ENCODE results near the gene RALGPS1.

Gene RALGPS1

DNA sequence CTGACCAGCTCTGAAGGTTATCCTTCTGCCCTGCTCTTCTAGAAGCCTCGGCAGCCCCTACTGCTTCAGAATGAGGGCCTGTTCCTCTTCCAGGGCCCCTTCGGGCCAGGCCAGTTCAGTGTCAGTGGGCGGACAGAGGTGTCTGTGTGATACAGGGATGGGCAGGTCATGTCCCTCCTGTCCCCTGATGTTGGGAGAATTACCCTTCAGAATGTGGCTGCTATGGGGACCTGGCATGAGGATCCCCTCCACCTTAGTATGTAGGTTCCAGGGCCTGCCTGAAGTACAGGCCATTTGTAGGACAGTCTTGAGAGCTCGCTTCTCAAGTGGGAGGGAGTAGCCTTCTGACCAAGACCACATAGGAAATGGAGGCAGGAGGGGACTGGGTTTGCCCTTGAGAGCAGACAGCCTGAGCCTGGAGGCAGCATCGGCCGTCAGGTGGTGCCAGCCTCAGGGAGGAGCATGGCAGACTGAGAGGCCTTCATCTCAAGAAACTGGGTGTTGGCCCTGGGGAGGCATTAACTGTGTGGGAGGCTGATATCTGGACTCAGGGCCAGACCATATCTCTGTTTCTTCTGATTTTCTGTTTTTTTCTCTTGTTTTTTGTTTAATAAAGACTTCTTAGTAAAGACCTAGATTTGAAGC is 175.9 kb downstream of the RALGPS1 start:
- no peak for TF ChIP-seq GATA2 (IDR thresholded peaks at IDR 0.05; ENCODE audit: low read depth, low read length)
- TF ChIP-seq GATA3 (IDR thresholded peaks at IDR 0.05; ENCODE audit: low read depth, low read length), result no peak

DNA sequence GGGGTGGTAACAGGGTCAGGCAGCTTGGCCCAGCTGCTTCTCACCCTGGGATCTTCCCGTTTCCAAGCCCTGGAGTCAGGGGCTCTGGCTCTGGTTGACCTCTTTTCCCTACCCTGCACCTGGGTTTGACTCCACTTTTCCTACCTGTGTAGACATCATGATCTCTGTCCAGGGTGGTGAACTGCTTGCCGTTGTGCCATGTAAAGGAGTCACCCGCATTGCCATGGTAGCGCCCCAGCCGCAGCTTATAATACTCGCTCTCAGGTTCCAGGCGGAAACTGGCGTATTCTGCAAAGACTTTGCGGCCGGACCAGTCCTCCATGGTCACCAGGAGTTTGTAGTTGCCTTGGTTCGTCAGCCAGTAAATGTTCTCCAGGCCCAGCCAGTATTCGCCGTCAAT is 176.9 kb downstream of the RALGPS1 start:
- TF ChIP-seq GATA2 (IDR thresholded peaks at IDR 0.05; ENCODE audit: low read depth, low read length) (no peak), GATA3 (IDR thresholded peaks at IDR 0.05; ENCODE audit: low read depth, low read length) (no peak)

DNA sequence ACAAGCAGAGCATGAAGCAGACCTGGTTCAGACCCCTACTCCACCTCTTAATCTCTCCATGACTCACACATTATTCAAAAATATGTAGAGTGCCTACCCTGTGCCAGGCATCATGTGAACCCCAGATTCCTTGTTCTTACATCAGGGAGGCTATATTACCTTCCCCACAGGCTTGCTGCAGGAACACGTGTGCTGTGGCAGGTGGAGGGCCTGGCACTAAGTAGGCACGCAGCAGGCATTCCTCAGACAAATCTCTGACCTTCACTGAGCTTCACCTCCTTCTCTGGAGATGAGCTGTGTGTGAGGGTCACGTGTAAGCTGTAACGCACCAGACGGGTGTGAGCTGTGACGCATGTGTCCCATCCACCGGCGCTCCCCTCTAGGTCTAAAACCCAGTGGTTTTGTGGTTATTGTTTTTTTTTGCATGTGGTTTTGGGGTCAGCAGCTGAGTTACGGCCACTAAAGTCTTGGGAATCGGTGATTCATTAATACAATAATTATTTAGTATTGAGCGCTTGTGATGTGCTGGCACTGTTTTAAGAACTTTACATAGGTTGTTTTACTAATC is 177.5 kb downstream of the RALGPS1 start:
- TF ChIP-seq GATA2 (IDR thresholded peaks at IDR 0.05; ENCODE audit: low read depth, low read length) (no peak), GATA3 (IDR thresholded peaks at IDR 0.05; ENCODE audit: low read depth, low read length) (no peak)

DNA sequence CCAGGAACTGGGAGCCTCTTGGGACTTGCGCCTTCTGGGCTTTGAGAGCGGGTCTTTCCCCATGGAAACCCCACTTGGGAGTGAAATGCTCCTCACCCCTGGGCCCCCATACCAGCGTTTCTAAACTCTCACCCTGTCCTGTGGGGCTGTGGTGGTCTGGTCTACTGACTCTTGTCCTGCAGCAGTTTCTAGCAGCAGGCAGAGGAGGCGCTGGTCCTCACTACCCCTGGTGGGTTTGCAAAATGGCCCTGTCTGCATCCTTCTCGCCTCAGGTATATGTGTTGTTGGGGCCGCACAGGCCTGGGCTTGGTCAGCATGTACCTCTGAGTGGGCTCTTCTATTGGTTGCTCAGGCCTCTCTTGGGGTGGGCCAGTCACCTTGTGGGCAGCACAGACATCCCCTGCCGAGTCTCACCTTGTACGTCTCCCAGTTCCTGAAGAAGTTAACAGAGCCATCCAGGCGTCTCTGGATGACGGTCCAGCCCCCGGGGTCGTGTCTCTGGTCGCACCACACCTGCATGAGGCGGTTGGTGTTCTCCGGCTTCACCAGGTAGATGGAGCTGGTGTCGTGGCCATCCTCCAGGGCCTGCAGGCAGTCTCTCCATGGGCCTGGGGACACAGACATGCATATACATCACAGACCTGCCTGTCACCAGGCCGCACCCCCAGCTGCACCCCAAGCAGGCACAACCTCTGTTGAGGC is 178.9 kb downstream of the RALGPS1 start:
- TF ChIP-seq GATA3 (IDR thresholded peaks at IDR 0.05; ENCODE audit: low read depth, low read length) (no peak), GATA2 (IDR thresholded peaks at IDR 0.05; ENCODE audit: low read depth, low read length) (no peak)

DNA sequence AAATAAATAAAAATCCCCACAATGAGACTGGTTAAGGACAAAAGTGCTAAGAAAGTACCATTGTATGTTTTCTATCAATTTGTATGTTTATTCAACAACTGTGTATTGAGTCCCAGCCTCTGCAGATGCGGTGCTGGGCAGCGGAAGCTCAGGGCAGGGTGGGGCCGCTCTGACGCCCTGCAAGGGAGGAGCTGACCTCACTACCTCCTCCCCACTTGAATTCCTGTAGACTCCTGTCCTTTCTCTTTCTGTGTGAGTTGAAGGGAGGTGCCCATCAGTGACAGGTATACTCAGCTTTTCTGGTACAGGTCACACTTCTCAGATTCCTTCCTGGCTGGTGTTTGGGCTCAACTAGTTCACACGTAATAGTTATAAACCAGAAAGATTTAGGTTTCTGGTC is 180.8 kb downstream of the RALGPS1 start:
- TF ChIP-seq GATA2 (IDR thresholded peaks at IDR 0.05; ENCODE audit: low read depth, low read length), result no peak
- TF ChIP-seq GATA3 (IDR thresholded peaks at IDR 0.05; ENCODE audit: low read depth, low read length), result no peak

DNA sequence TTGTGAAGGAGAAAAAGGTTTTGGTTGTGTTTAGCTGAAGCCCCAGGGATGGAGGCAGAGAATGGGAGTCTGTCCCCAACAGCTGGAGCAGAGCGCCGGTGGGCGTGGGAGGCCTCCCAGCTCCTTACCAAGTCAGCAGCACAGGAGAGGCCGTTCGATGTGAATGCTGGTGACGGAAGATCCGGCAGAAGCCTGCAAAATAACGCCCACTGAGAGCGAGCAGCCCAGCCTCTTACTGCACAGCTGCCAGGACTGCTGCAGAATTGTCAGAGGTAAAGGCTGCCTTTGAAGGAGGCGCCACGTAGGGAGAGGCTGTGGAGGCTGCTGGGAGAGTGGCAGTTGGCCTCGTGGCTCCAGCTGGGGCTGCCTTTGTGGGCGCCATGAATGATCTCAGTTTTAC is 181.6 kb downstream of the RALGPS1 start:
- TF ChIP-seq GATA3 (IDR thresholded peaks at IDR 0.05; ENCODE audit: low read depth, low read length), result no peak
- no peak for TF ChIP-seq GATA2 (IDR thresholded peaks at IDR 0.05; ENCODE audit: low read depth, low read length)

DNA sequence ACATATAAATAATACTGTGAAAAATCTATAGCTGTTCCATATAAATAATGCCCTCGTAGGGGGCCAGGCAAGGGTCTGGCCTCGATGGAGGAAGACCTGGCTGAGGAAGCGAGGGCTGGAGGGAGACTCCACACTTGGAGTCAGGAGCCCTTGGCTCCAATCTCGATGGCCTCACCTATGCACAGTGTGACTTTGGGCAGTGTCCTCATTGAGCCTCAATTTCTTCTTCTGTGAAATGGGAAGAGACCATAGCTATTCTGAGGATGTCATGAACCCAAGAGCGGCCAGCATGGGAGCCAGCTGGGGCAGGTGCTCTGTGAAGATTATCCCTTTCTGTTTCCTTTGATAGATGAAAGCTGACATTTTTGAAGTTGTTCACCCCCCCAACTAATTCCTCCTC is 183.1 kb downstream of the RALGPS1 start:
- TF ChIP-seq GATA3 (IDR thresholded peaks at IDR 0.05; ENCODE audit: low read depth, low read length), result no peak
- TF ChIP-seq GATA2 (IDR thresholded peaks at IDR 0.05; ENCODE audit: low read depth, low read length), result no peak

DNA sequence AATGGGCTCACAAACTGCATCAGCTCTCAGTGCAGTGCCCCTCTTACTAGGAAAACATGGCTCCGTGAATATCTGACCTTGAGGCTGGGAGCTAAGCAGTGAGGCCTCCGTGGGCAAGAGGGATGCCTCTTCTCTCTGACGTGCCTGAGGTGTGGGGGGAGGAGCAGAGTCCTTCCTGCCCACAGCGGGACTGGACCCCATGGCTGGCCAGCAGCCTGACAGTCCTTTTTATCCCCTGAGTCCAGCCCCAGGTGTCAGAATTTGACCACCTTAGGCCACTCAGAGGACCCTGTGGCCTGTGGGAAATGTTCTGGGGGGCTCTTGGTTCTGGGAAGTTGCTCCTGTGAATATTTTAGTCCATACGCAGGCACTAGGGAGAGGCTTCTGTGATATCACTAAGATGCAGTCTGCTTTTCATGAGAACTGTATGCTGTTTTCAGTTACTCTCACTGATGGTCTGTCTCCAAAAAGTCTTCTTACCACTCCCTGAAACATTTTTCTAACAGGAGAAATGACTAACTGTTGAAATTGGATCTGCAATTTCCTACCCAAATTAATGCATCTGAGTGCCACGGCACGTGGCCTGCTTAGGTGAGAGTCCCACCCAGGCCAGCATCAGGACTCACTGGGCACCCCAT is 184.5 kb downstream of the RALGPS1 start:
- no peak for TF ChIP-seq GATA2 (IDR thresholded peaks at IDR 0.05; ENCODE audit: low read depth, low read length)
- TF ChIP-seq GATA3 (IDR thresholded peaks at IDR 0.05; ENCODE audit: low read depth, low read length), result no peak

DNA sequence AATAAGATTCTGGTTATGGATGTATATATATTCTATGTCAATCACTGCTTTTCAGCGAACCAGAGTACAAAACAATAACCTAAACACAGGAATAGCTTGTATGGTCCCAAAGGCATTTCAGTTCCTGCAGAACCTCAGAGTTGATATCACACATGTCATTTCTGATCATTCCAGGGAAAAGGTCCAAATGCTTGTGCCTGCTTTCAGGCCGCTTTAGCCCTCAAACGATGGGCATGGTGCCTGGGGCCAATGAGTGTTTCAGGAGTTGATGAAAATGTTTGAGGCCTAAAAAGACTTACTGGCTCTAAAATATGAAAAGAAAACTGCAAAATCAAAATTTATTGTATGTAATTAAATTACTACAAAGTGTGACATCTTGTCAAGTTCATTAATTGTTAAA is 185.1 kb downstream of the RALGPS1 start:
- TF ChIP-seq GATA3 (IDR thresholded peaks at IDR 0.05; ENCODE audit: low read depth, low read length) (no peak), GATA2 (IDR thresholded peaks at IDR 0.05; ENCODE audit: low read depth, low read length) (no peak)

DNA sequence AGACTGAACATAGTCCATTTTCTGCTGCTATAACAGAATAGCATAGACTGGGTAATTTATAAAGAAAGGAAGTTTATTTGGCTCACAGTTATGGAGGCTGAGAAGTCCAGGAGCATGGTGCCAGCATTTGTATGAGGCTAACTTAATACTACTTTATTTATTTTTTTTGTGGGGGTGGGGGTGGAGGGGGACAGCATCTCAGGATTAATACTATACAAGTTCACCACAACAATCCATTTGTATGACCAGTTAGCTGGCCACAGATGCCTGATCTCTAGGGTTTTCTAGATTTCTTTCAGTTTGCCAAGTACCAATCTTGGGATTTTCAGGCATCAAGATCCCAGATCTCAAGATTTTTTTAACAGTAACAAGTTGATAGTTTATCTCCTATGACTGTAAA is 187.6 kb downstream of the RALGPS1 start:
- TF ChIP-seq GATA2 (IDR thresholded peaks at IDR 0.05; ENCODE audit: low read depth, low read length) (no peak), GATA3 (IDR thresholded peaks at IDR 0.05; ENCODE audit: low read depth, low read length) (no peak)

DNA sequence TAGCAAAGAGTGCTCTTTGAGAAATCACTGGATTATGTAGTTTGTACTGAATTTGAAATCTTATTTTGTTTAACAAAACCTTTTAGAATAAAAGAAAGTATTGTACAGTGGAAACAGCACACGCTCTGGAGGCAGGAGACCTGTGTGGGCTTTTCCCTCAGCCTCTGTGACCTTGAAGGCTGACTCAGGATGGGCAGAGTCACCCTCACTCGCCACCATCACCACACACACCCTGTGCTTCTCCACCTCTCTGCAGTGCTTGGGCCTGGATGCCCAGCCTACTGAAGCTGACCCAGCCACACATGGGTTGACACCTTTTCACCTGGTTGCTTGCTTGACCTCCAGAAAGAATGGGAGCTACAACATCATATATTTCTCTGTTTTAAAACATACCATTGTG is 188.2 kb downstream of the RALGPS1 start:
- TF ChIP-seq GATA2 (IDR thresholded peaks at IDR 0.05; ENCODE audit: low read depth, low read length) (no peak), GATA3 (IDR thresholded peaks at IDR 0.05; ENCODE audit: low read depth, low read length) (no peak)

DNA sequence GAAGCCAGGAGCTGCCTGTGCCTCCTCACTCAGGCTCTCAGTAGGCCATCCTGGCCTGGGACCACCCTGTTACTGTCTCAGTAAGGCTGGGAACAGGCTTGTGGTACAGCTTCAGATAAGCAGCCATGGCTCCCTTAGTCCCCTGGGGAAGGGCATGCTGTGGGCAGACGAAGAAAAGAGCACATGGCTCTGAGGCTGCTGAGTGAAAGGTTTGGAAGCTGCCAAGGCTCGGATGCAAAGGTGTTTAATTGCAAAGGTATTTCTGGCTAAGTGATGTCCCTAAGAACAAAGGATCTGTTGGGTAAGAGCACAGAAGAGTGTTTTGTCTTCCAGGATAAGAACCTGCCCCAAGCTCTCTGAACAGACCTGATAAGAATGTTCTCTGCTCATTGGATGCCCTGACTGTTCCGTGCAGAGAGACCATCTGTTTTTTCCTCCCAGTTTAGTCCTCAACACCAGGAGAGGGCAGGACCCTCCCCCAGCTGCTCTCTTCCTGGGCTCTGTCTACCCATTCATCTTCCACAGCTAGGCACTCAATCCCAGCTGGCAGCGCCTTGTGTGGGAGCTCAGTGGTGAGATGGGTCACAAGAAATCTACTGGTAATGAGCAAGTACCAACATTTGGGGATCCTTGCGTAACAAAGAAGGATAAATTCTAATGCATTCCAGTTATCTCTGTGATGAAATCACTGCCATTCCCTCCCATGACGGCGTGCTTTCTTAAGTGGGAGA is 190.2 kb downstream of the RALGPS1 start:
- TF ChIP-seq GATA2 (IDR thresholded peaks at IDR 0.05; ENCODE audit: low read depth, low read length), result peak; percentile 24; the same call in 1 of the 2 replicates
- TF ChIP-seq GATA3 (IDR thresholded peaks at IDR 0.05; ENCODE audit: low read depth, low read length), result no peak

DNA sequence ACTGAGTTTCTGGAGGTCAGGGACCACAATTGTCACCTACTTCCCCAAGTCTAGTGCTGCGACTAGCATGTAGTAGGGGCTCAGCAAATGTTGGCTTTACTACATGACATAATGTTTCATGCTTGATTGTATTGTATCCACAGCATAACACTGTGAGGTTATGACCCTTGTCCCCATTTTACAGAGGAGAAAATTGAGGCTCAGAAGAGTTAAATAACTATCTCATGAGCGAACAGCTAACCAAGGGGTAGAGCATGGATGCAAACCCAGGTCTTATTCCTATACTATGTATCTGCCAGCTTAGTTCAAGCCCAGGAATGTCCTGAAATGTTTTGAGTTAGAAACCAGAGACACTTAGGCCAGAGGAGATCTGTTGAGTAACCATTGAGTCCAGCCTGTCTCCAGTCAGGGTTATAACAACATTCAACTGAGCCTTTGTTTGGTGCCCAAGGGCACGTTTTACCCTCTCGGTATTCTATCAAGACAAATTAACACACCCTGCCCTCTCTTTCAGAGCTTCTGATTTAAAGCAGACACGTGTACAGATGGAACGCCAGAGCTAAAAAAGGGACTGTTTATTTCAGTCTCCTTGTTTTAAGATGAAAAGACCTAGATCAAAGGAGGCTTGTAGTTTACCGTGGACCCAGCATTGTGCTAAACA is 191.4 kb downstream of the RALGPS1 start:
- TF ChIP-seq GATA2 (IDR thresholded peaks at IDR 0.05; ENCODE audit: low read depth, low read length), result no peak
- TF ChIP-seq GATA3 (IDR thresholded peaks at IDR 0.05; ENCODE audit: low read depth, low read length), result no peak

Data from SH-SY5Y (cell line).